ENCODE measurements around the gene TBC1D10B.

Gene TBC1D10B

GRCh38 chr16:30407102-30407803 is 37.0 kb upstream of the TBC1D10B start, which contains the start of gene ZNF771:
TSS of gene ZNF771 (plus strand) at chr16:30407606. CDS start at chr16:30408054, 448 bp downstream.
- no peaks in the 10 kb centered on the region for H3K9me2 ChIP-seq (ENCODE audit: low read depth, low read length)
- no peaks in the 10 kb centered on the region for H3F3A ChIP-seq (ENCODE audit: insufficient read depth, low read length)
- no peak within 1 kb of the TSS for H2AFZ ChIP-seq (ENCODE audit: low read length)
- no peak for TF ChIP-seq EZH2 (IDR thresholded peaks at IDR 0.05; ENCODE audit: borderline replicate concordance, low read length)
- TF ChIP-seq CTCF (IDR thresholded peaks at IDR 0.05; ENCODE audit: low read length), result no peak
- H3K27ac ChIP-seq (ENCODE audit: low read depth, low read length, poor library complexity, severe bottlenecking), result peak within 1 kb of the TSS; percentile 83
- no peaks in the 10 kb centered on the region for H3K79me2 ChIP-seq (ENCODE audit: insufficient read depth, low read length)
- no peaks in the 10 kb centered on the region for H3K9me3 ChIP-seq (ENCODE audit: low read length)
- peak within 1 kb of the TSS; percentile 91 for H3K4me3 ChIP-seq (ENCODE audit: low read depth, low read length, poor library complexity, severe bottlenecking)
- no peaks in the 10 kb centered on the region for H3K27me3 ChIP-seq (ENCODE audit: insufficient read depth, low read length)
- H3K9ac ChIP-seq (ENCODE audit: low read length), result peak within 1 kb of the TSS; percentile 81
- H3K4me1 ChIP-seq (ENCODE audit: insufficient read depth, low read length, severe bottlenecking), result peaks cover 26% of the 10 kb centered on the region
- H4K20me1 ChIP-seq (ENCODE audit: insufficient read depth, low read length), result no peaks in the 10 kb centered on the region
- peak within 1 kb of the TSS; percentile 66 for H3K4me2 ChIP-seq (ENCODE audit: low read length)
- peaks cover 19% of the 10 kb centered on the region for H3K36me3 ChIP-seq (ENCODE audit: insufficient read depth, low read length)

- TF ChIP-seq CTCF (IDR thresholded peaks at IDR 0.05; ENCODE audit: low read length) (no peak), EZH2 (IDR thresholded peaks at IDR 0.05; ENCODE audit: borderline replicate concordance, low read length) (no peak)
- H3K4me3 ChIP-seq (ENCODE audit: low read depth, low read length, poor library complexity, severe bottlenecking), result peak overlapping the region; percentile 91
- H3K4me1 ChIP-seq (ENCODE audit: insufficient read depth, low read length, severe bottlenecking), result peaks cover 26% of the 10 kb centered on the region
- no peaks in the 10 kb centered on the region for H3K27me3 ChIP-seq (ENCODE audit: insufficient read depth, low read length)
- peak overlapping the region; percentile 81 for H3K9ac ChIP-seq (ENCODE audit: low read length)
- H3K27ac ChIP-seq (ENCODE audit: low read depth, low read length, poor library complexity, severe bottlenecking), result no peak overlapping the region
- H3K79me2 ChIP-seq (ENCODE audit: insufficient read depth, low read length), result no peaks in the 10 kb centered on the region
- peaks cover 14% of the 10 kb centered on the region for H3K36me3 ChIP-seq (ENCODE audit: insufficient read depth, low read length)
- no peak overlapping the region for H2AFZ ChIP-seq (ENCODE audit: low read length)
- H3F3A ChIP-seq (ENCODE audit: insufficient read depth, low read length), result no peaks in the 10 kb centered on the region
- peak overlapping the region; percentile 66 for H3K4me2 ChIP-seq (ENCODE audit: low read length)
- H4K20me1 ChIP-seq (ENCODE audit: insufficient read depth, low read length), result no peaks in the 10 kb centered on the region
- H3K9me2 ChIP-seq (ENCODE audit: low read depth, low read length), result no peaks in the 10 kb centered on the region
- H3K9me3 ChIP-seq (ENCODE audit: low read length), result no peaks in the 10 kb centered on the region
Measured at GRCh38 chr16:30406795-30407101, 36.5 kb upstream of the TBC1D10B start.

GRCh38 chr16:30401768-30402425 is 31.6 kb upstream of the TBC1D10B start:
- Histone ChIP-seq H3K4me1 (ENCODE audit: insufficient read depth, low read length, severe bottlenecking) (peaks cover 18% of the 10 kb centered on the region), H3K9me2 (ENCODE audit: low read depth, low read length) (no peaks in the 10 kb centered on the region), H3K9me3 (ENCODE audit: low read length) (no peaks in the 10 kb centered on the region), H3K4me3 (ENCODE audit: low read depth, low read length, poor library complexity, severe bottlenecking) (no peak overlapping the region), H3K79me2 (ENCODE audit: insufficient read depth, low read length) (no peaks in the 10 kb centered on the region), H3K36me3 (ENCODE audit: insufficient read depth, low read length) (peaks cover 29% of the 10 kb centered on the region), H3K27ac (ENCODE audit: low read depth, low read length, poor library complexity, severe bottlenecking) (no peak overlapping the region), H3K9ac (ENCODE audit: low read length) (no peak overlapping the region), H3F3A (ENCODE audit: insufficient read depth, low read length) (no peaks in the 10 kb centered on the region), H4K20me1 (ENCODE audit: insufficient read depth, low read length) (no peaks in the 10 kb centered on the region), H2AFZ (ENCODE audit: low read length) (no peak overlapping the region), H3K27me3 (ENCODE audit: insufficient read depth, low read length) (no peaks in the 10 kb centered on the region), H3K4me2 (ENCODE audit: low read length) (no peak overlapping the region)
- no peak for TF ChIP-seq CTCF (IDR thresholded peaks at IDR 0.05; ENCODE audit: low read length)
- no peak for TF ChIP-seq EZH2 (IDR thresholded peaks at IDR 0.05; ENCODE audit: borderline replicate concordance, low read length)

Measured in OCI-LY1 (cell line).